Medulla oblongata (tissue), 1 donor: ENCODE data around the gene IL13.
A peak's percentile ranks its signal among the peaks of the same experiment; 100 is the strongest.

Experiments
- DNase-seq: peaks from one replicate; pipeline ENCODE4 v3.0.0-alpha.2; 2015; ENCODE audit errors: extremely low spot score

The IL13 gene

GRCh38 chr5:132655821-132656773 lies 1.9 kb upstream of the IL13 start:
- peak; percentile 34 for DNase-seq

GRCh38 chr5:132656774-132657355 lies 1.1 kb upstream of the IL13 start:
- no peak for DNase-seq

GRCh38 chr5:132658381-132659302 lies 669 bp downstream of the IL13 start:
- peak; percentile 4 for DNase-seq

GRCh38 chr5:132659598-132660493 lies 1.9 kb downstream of the IL13 start:
- no peak for DNase-seq

GRCh38 chr5:132661231-132662003 lies 3.4 kb downstream of the IL13 start:
- DNase-seq, result no peak

GRCh38 chr5:132662004-132662401 lies 4.0 kb downstream of the IL13 start:
- no peak for DNase-seq

GRCh38 chr5:132662925-132663770 lies 5.2 kb downstream of the IL13 start:
- DNase-seq, result no peak

GRCh38 chr5:132663771-132664695 lies 6.1 kb downstream of the IL13 start:
- no peak for DNase-seq

- no peak for DNase-seq
Measured at GRCh38 chr5:132664696-132665209, 6.8 kb downstream of the IL13 start.

- no peak for DNase-seq
Measured at GRCh38 chr5:132665574-132666080, 7.7 kb downstream of the IL13 start.

- no peak for DNase-seq
Measured at GRCh38 chr5:132666310-132667123, 8.5 kb downstream of the IL13 start.

GRCh38 chr5:132667309-132667708 lies 9.3 kb downstream of the IL13 start:
- no peak for DNase-seq

GRCh38 chr5:132667761-132668705 lies 10.1 kb downstream of the IL13 start:
- DNase-seq, result no peak

GRCh38 chr5:132668706-132669454 lies 10.9 kb downstream of the IL13 start:
- DNase-seq, result no peak

- no peak for DNase-seq
Measured at GRCh38 chr5:132669455-132669820, 11.5 kb downstream of the IL13 start.
